ENCODE measurements around the gene RUVBL2.
"Not testable (repeated sequence)": the region's sequence is repeated elsewhere in the genome, so short reads cannot be mapped to it uniquely, and the experiment has no call there.

Gene RUVBL2

GRCh38 chr19:49016067-49016839 lies 22.6 kb downstream of the RUVBL2 start:
- H3K27ac ChIP-seq (ENCODE audit: low read depth, low read length), result no peak overlapping the region
- H3K9ac ChIP-seq (ENCODE audit: low read depth in 1 of 2, low read length in 2 of 2), result no peak overlapping the region
- H3K9me3 ChIP-seq (ENCODE audit: control insufficient read depth in 1 of 2, low read length in 2 of 2), result no peaks in the 10 kb centered on the region
- H3K4me3 ChIP-seq (ENCODE audit: low read depth in 1 of 2, low read length in 2 of 2), result no peak overlapping the region
- peaks cover 8 to 38% of the 10 kb centered on the region in 2 donors for H3K36me3 ChIP-seq (ENCODE audit: control insufficient read depth in 1 of 2, insufficient read depth in 2 of 2, low read length in 2 of 2)
- H3K27me3 ChIP-seq (ENCODE audit: control insufficient read depth in 1 of 2, insufficient read depth in 2 of 2, low read length in 2 of 2), result peaks cover 13% of the 10 kb centered on the region in 2 donors
- peaks cover 12 to 13% of the 10 kb centered on the region in 2 donors for H3K4me1 ChIP-seq (ENCODE audit: control insufficient read depth in 1 of 2, insufficient read depth in 2 of 2, low read length in 2 of 2)

- no peaks in the 10 kb centered on the region for H3K9me3 ChIP-seq (ENCODE audit: control insufficient read depth in 1 of 2, low read length in 2 of 2)
- peaks cover 12 to 13% of the 10 kb centered on the region in 2 donors for H3K4me1 ChIP-seq (ENCODE audit: control insufficient read depth in 1 of 2, insufficient read depth in 2 of 2, low read length in 2 of 2)
- H3K27ac ChIP-seq (ENCODE audit: low read depth, low read length), result no peak within 1 kb of the TSS
- H3K36me3 ChIP-seq (ENCODE audit: control insufficient read depth in 1 of 2, insufficient read depth in 2 of 2, low read length in 2 of 2), result peaks cover under 1 to 29% of the 10 kb centered on the region in 2 donors
- H3K9ac ChIP-seq (ENCODE audit: low read depth in 1 of 2, low read length in 2 of 2), result peak within 1 kb of the TSS; percentile 12 to 57
- peaks cover 13 to 16% of the 10 kb centered on the region in 2 donors for H3K27me3 ChIP-seq (ENCODE audit: control insufficient read depth in 1 of 2, insufficient read depth in 2 of 2, low read length in 2 of 2)
- peak within 1 kb of the TSS; percentile 52 to 55 for H3K4me3 ChIP-seq (ENCODE audit: low read depth in 1 of 2, low read length in 2 of 2)
Observed at GRCh38 chr19:49017041-49017665, 23.5 kb downstream of the RUVBL2 start, which contains the start of gene LHB. TSS of gene LHB (minus strand) at chr19:49017091. CDS start at chr19:49017081, 10 bp downstream.

GRCh38 chr19:49017666-49018351 lies 24.1 kb downstream of the RUVBL2 start:
- H3K27ac ChIP-seq (ENCODE audit: low read depth, low read length), result no peak overlapping the region
- H3K4me3 ChIP-seq (ENCODE audit: low read depth in 1 of 2, low read length in 2 of 2), result peak overlapping the region; percentile 52 to 55
- peaks cover 12 to 13% of the 10 kb centered on the region in 2 donors for H3K4me1 ChIP-seq (ENCODE audit: control insufficient read depth in 1 of 2, insufficient read depth in 2 of 2, low read length in 2 of 2)
- H3K9me3 ChIP-seq (ENCODE audit: control insufficient read depth in 1 of 2, low read length in 2 of 2), result no peaks in the 10 kb centered on the region
- peaks cover 0 to 23% of the 10 kb centered on the region in 2 donors for H3K36me3 ChIP-seq (ENCODE audit: control insufficient read depth in 1 of 2, insufficient read depth in 2 of 2, low read length in 2 of 2)
- H3K9ac ChIP-seq (ENCODE audit: low read depth in 1 of 2, low read length in 2 of 2), result peak overlapping the region; percentile 12 to 57
- H3K27me3 ChIP-seq (ENCODE audit: control insufficient read depth in 1 of 2, insufficient read depth in 2 of 2, low read length in 2 of 2), result peaks cover 13 to 16% of the 10 kb centered on the region in 2 donors

GRCh38 chr19:49018388-49019241 lies 24.9 kb downstream of the RUVBL2 start:
- Histone ChIP-seq H3K9ac (ENCODE audit: low read depth in 1 of 2, low read length in 2 of 2) (peak overlapping the region; percentile 12 to 57), H3K36me3 (ENCODE audit: control insufficient read depth in 1 of 2, insufficient read depth in 2 of 2, low read length in 2 of 2) (peaks cover 0 to 21% of the 10 kb centered on the region in 2 donors)

DNA sequence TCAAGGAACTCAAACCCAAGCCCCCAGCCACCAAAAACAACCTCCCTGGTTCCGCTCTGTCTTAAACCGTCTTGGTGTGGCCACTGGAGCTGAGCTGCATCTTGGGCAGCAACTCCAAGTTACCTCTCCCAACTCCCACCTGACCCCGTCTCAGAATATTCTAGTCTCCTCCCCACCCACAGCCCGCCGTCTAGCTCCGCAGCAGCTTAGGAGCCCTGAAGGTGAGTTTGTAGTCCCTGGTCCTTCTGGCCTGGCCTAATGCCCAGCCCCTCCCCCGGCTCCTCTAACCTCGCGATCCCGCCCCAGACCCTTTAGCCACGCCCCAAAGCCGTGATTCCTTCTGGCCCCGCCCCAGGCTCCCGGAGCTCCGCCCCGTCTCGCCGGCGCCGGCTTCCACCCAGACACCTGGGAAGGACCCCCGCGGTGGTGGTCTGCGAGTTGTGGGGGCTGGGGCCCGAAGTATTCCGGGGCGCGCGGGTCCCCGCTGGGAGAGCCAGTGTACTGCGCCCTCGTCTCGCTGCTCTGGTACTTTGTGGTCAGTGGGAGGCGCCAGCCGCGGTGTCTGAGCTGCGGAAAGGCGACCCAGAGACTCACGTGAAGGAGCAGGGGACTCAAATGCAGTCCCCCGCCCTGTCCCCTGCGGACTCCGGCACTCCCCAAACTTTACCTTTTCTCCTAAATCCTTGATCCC lies 25.7 kb downstream of the RUVBL2 start:
- Histone ChIP-seq H3K9ac (ENCODE audit: low read depth in 1 of 2, low read length in 2 of 2) (no peak overlapping the region), H3K9me3 (ENCODE audit: control insufficient read depth in 1 of 2, low read length in 2 of 2) (no peaks in the 10 kb centered on the region), H3K4me3 (ENCODE audit: low read depth in 1 of 2, low read length in 2 of 2) (peak overlapping the region; percentile 52 to 55), H3K36me3 (ENCODE audit: control insufficient read depth in 1 of 2, insufficient read depth in 2 of 2, low read length in 2 of 2) (peaks cover 0 to 15% of the 10 kb centered on the region in 2 donors), H3K4me1 (ENCODE audit: control insufficient read depth in 1 of 2, insufficient read depth in 2 of 2, low read length in 2 of 2) (peaks cover 12 to 13% of the 10 kb centered on the region in 2 donors), H3K27ac (ENCODE audit: low read depth, low read length) (no peak overlapping the region), H3K27me3 (ENCODE audit: control insufficient read depth in 1 of 2, insufficient read depth in 2 of 2, low read length in 2 of 2) (peaks cover 13 to 16% of the 10 kb centered on the region in 2 donors)

More at GRCh38 chr19:49018388-49019241, 24.9 kb downstream of the RUVBL2 start:
- H3K27ac ChIP-seq (ENCODE audit: low read depth, low read length); H3K9me3 ChIP-seq (ENCODE audit: control insufficient read depth in 1 of 2, low read length in 2 of 2): not testable (repeated sequence)
- Histone ChIP-seq H3K27me3 (ENCODE audit: control insufficient read depth in 1 of 2, insufficient read depth in 2 of 2, low read length in 2 of 2) (peaks cover 13 to 16% of the 10 kb centered on the region in 2 donors), H3K4me3 (ENCODE audit: low read depth in 1 of 2, low read length in 2 of 2) (peak overlapping the region; percentile 52 to 55), H3K4me1 (ENCODE audit: control insufficient read depth in 1 of 2, insufficient read depth in 2 of 2, low read length in 2 of 2) (peaks cover 12 to 13% of the 10 kb centered on the region in 2 donors)

DNA sequence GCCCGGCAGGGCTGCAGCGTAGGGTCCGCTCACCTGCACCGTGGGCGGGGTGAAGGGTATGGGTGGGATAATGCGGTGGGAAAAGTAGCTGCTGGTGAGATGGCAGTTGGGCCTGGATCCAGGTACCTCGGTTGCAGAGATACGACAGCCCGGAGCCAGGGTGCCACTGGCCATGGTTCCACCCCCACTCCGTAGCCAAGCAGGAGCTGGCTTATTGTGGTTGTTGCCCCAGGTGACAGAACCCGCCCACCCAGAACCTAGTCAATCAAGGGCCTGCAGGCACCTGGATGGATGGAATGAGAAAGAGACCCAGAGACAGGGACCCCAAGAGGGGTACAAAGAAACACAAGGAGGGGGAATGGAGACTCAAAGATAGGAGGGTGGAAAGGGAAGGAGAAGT lies 26.7 kb downstream of the RUVBL2 start:
- no peak overlapping the region for H3K9ac ChIP-seq (ENCODE audit: low read depth in 1 of 2, low read length in 2 of 2)
- H3K9me3 ChIP-seq (ENCODE audit: control insufficient read depth in 1 of 2, low read length in 2 of 2), result no peaks in the 10 kb centered on the region
- peaks cover 0 to 5% of the 10 kb centered on the region in 2 donors for H3K36me3 ChIP-seq (ENCODE audit: control insufficient read depth in 1 of 2, insufficient read depth in 2 of 2, low read length in 2 of 2)
- H3K4me3 ChIP-seq (ENCODE audit: low read depth in 1 of 2, low read length in 2 of 2), result no peak overlapping the region
- peaks cover 12 to 13% of the 10 kb centered on the region in 2 donors for H3K4me1 ChIP-seq (ENCODE audit: control insufficient read depth in 1 of 2, insufficient read depth in 2 of 2, low read length in 2 of 2)
- no peak overlapping the region for H3K27ac ChIP-seq (ENCODE audit: low read depth, low read length)
- H3K27me3 ChIP-seq (ENCODE audit: control insufficient read depth in 1 of 2, insufficient read depth in 2 of 2, low read length in 2 of 2), result peaks cover 13 to 16% of the 10 kb centered on the region in 2 donors

GRCh38 chr19:49020931-49021895 lies 27.5 kb downstream of the RUVBL2 start:
- no peak overlapping the region for H3K9ac ChIP-seq (ENCODE audit: low read depth in 1 of 2, low read length in 2 of 2)
- H3K27ac ChIP-seq (ENCODE audit: low read depth, low read length), result no peak overlapping the region
- H3K9me3 ChIP-seq (ENCODE audit: control insufficient read depth in 1 of 2, low read length in 2 of 2), result no peaks in the 10 kb centered on the region
- peaks cover 0 to 1% of the 10 kb centered on the region in 2 donors for H3K36me3 ChIP-seq (ENCODE audit: control insufficient read depth in 1 of 2, insufficient read depth in 2 of 2, low read length in 2 of 2)
- H3K27me3 ChIP-seq (ENCODE audit: control insufficient read depth in 1 of 2, insufficient read depth in 2 of 2, low read length in 2 of 2), result peaks cover 13 to 16% of the 10 kb centered on the region in 2 donors
- H3K4me1 ChIP-seq (ENCODE audit: control insufficient read depth in 1 of 2, insufficient read depth in 2 of 2, low read length in 2 of 2), result peaks cover 12 to 13% of the 10 kb centered on the region in 2 donors
- no peak overlapping the region for H3K4me3 ChIP-seq (ENCODE audit: low read depth in 1 of 2, low read length in 2 of 2)

GRCh38 chr19:49022116-49022515 lies 28.4 kb downstream of the RUVBL2 start:
- H3K36me3 ChIP-seq (ENCODE audit: control insufficient read depth in 1 of 2, insufficient read depth in 2 of 2, low read length in 2 of 2), result no peaks in the 10 kb centered on the region
- H3K9ac ChIP-seq (ENCODE audit: low read depth in 1 of 2, low read length in 2 of 2), result no peak overlapping the region
- H3K4me3 ChIP-seq (ENCODE audit: low read depth in 1 of 2, low read length in 2 of 2), result no peak overlapping the region
- H3K27me3 ChIP-seq (ENCODE audit: control insufficient read depth in 1 of 2, insufficient read depth in 2 of 2, low read length in 2 of 2), result peaks cover 13 to 16% of the 10 kb centered on the region in 2 donors
- H3K9me3 ChIP-seq (ENCODE audit: control insufficient read depth in 1 of 2, low read length in 2 of 2), result no peaks in the 10 kb centered on the region
- H3K27ac ChIP-seq (ENCODE audit: low read depth, low read length), result no peak overlapping the region
- H3K4me1 ChIP-seq (ENCODE audit: control insufficient read depth in 1 of 2, insufficient read depth in 2 of 2, low read length in 2 of 2), result peaks cover 12 to 13% of the 10 kb centered on the region in 2 donors
